ENCODE results near the gene CARMIL1. TPM values are rescaled to one million over a fixed set of nuclear protein-coding genes. Genes with fewer than 3 reads are reported as not detected.

The CARMIL1 gene
- total and polyA plus RNA-seq, 4 donors: 22.9 to 41.0 (median 38.4) TPM

GRCh38 chr6:25352285-25352684, 73.1 kb downstream of the CARMIL1 start:
- peaks cover 11% of the 10 kb centered on the region for H3K4me1 ChIP-seq (ENCODE audit: control insufficient read depth, insufficient read depth, low read length)
- no peaks in the 10 kb centered on the region for H3K9me3 ChIP-seq (ENCODE audit: control insufficient read depth, insufficient read depth, low read length)
- H3K4me3 ChIP-seq (ENCODE audit: low read depth, low read length): no peak overlapping the region
- no peaks in the 10 kb centered on the region for H3K36me3 ChIP-seq (ENCODE audit: control insufficient read depth, insufficient read depth, low read length)
- H3K27me3 ChIP-seq (ENCODE audit: control insufficient read depth, insufficient read depth, low read length): no peaks in the 10 kb centered on the region
- no CpG with 5 or more reads among the region's 2 CpGs for WGBS (ENCODE audit: insufficient coverage)
- DNase-seq (ENCODE audit: low read depth in 4 of 6, low spot score in 6 of 6): no peak
- no peak overlapping the region for H3K27ac ChIP-seq (ENCODE audit: low read depth, low read length)

GRCh38 chr6:25354078-25354932, 75.1 kb downstream of the CARMIL1 start:
- H3K27me3 ChIP-seq (ENCODE audit: control insufficient read depth, insufficient read depth, low read length): no peaks in the 10 kb centered on the region
- no peak for DNase-seq (ENCODE audit: low read depth in 4 of 6, low spot score in 6 of 6)
- H3K36me3 ChIP-seq (ENCODE audit: control insufficient read depth, insufficient read depth, low read length): no peaks in the 10 kb centered on the region
- no peak overlapping the region for H3K27ac ChIP-seq (ENCODE audit: low read depth, low read length)
- H3K4me1 ChIP-seq (ENCODE audit: control insufficient read depth, insufficient read depth, low read length): peaks cover 13% of the 10 kb centered on the region
- no CpG with 5 or more reads among the region's 5 CpGs for WGBS (ENCODE audit: insufficient coverage)
- no peak overlapping the region for H3K4me3 ChIP-seq (ENCODE audit: low read depth, low read length)
- no peaks in the 10 kb centered on the region for H3K9me3 ChIP-seq (ENCODE audit: control insufficient read depth, insufficient read depth, low read length)

- Histone ChIP-seq H3K36me3 (ENCODE audit: control insufficient read depth, insufficient read depth, low read length) (no peaks in the 10 kb centered on the region), H3K4me3 (ENCODE audit: low read depth, low read length) (peak overlapping the region; percentile 12), H3K27ac (ENCODE audit: low read depth, low read length) (peak overlapping the region; percentile 79), H3K27me3 (ENCODE audit: control insufficient read depth, insufficient read depth, low read length) (no peaks in the 10 kb centered on the region), H3K4me1 (ENCODE audit: control insufficient read depth, insufficient read depth, low read length) (peaks cover 18% of the 10 kb centered on the region), H3K9me3 (ENCODE audit: control insufficient read depth, insufficient read depth, low read length) (no peaks in the 10 kb centered on the region)
- 36% methylated on average over 6 of the region's 6 CpGs for WGBS (ENCODE audit: insufficient coverage)
- peak in 4 of 6 donors; percentile 46 to 85 (median 60) for DNase-seq (ENCODE audit: low read depth in 4 of 6, low spot score in 6 of 6)
These were observed 80.2 kb downstream of the CARMIL1 start for GRCh38 chr6:25359191-25359861.

GRCh38 chr6:25359891-25360290, 80.7 kb downstream of the CARMIL1 start:
- Histone ChIP-seq H3K9me3 (ENCODE audit: control insufficient read depth, insufficient read depth, low read length) (no peaks in the 10 kb centered on the region), H3K27ac (ENCODE audit: low read depth, low read length) (peak overlapping the region; percentile 79)
- no CpG with 5 or more reads among the region's 2 CpGs for WGBS (ENCODE audit: insufficient coverage)

GRCh38 chr6:25360621-25361020, 81.4 kb downstream of the CARMIL1 start:
- no CpG with 5 or more reads among the region's 1 CpG for WGBS (ENCODE audit: insufficient coverage)
- Histone ChIP-seq H3K27me3 (ENCODE audit: control insufficient read depth, insufficient read depth, low read length) (no peaks in the 10 kb centered on the region), H3K27ac (ENCODE audit: low read depth, low read length) (peak overlapping the region; percentile 22)

More at GRCh38 chr6:25359891-25360290, 80.7 kb downstream of the CARMIL1 start:
- H3K4me3 ChIP-seq (ENCODE audit: low read depth, low read length): no peak overlapping the region
- no peak for DNase-seq (ENCODE audit: low read depth in 4 of 6, low spot score in 6 of 6)
- no peaks in the 10 kb centered on the region for H3K27me3 ChIP-seq (ENCODE audit: control insufficient read depth, insufficient read depth, low read length)
- H3K4me1 ChIP-seq (ENCODE audit: control insufficient read depth, insufficient read depth, low read length): peaks cover 18% of the 10 kb centered on the region
- no peaks in the 10 kb centered on the region for H3K36me3 ChIP-seq (ENCODE audit: control insufficient read depth, insufficient read depth, low read length)

GRCh38 chr6:25363427-25363826, 84.3 kb downstream of the CARMIL1 start:
- Histone ChIP-seq H3K9me3 (ENCODE audit: control insufficient read depth, insufficient read depth, low read length) (no peaks in the 10 kb centered on the region), H3K27me3 (ENCODE audit: control insufficient read depth, insufficient read depth, low read length) (no peaks in the 10 kb centered on the region), H3K27ac (ENCODE audit: low read depth, low read length) (no peak overlapping the region), H3K36me3 (ENCODE audit: control insufficient read depth, insufficient read depth, low read length) (no peaks in the 10 kb centered on the region), H3K4me3 (ENCODE audit: low read depth, low read length) (no peak overlapping the region), H3K4me1 (ENCODE audit: control insufficient read depth, insufficient read depth, low read length) (peaks cover 12% of the 10 kb centered on the region)
- no peak for DNase-seq (ENCODE audit: low read depth in 4 of 6, low spot score in 6 of 6)
- WGBS (ENCODE audit: insufficient coverage): 71% methylated on average over 2 of the region's 2 CpGs

More at GRCh38 chr6:25360621-25361020, 81.4 kb downstream of the CARMIL1 start:
- Histone ChIP-seq H3K36me3 (ENCODE audit: control insufficient read depth, insufficient read depth, low read length) (no peaks in the 10 kb centered on the region), H3K4me3 (ENCODE audit: low read depth, low read length) (no peak overlapping the region), H3K9me3 (ENCODE audit: control insufficient read depth, insufficient read depth, low read length) (no peaks in the 10 kb centered on the region), H3K4me1 (ENCODE audit: control insufficient read depth, insufficient read depth, low read length) (peaks cover 18% of the 10 kb centered on the region)
- DNase-seq (ENCODE audit: low read depth in 4 of 6, low spot score in 6 of 6): no peak

GRCh38 chr6:25365154-25365553, 86.0 kb downstream of the CARMIL1 start:
- no CpG with 5 or more reads among the region's 5 CpGs for WGBS (ENCODE audit: insufficient coverage)
- peaks cover 10% of the 10 kb centered on the region for H3K4me1 ChIP-seq (ENCODE audit: control insufficient read depth, insufficient read depth, low read length)
- no peaks in the 10 kb centered on the region for H3K9me3 ChIP-seq (ENCODE audit: control insufficient read depth, insufficient read depth, low read length)

GRCh38 chr6:25366903-25367545, 87.8 kb downstream of the CARMIL1 start:
- no peak overlapping the region for H3K4me3 ChIP-seq (ENCODE audit: low read depth, low read length)
- no peak overlapping the region for H3K27ac ChIP-seq (ENCODE audit: low read depth, low read length)
- no peaks in the 10 kb centered on the region for H3K27me3 ChIP-seq (ENCODE audit: control insufficient read depth, insufficient read depth, low read length)
- no peaks in the 10 kb centered on the region for H3K36me3 ChIP-seq (ENCODE audit: control insufficient read depth, insufficient read depth, low read length)
- 83% methylated on average over 1 of the region's 1 CpG for WGBS (ENCODE audit: insufficient coverage)
- H3K9me3 ChIP-seq (ENCODE audit: control insufficient read depth, insufficient read depth, low read length): no peaks in the 10 kb centered on the region
- DNase-seq (ENCODE audit: low read depth in 4 of 6, low spot score in 6 of 6): no peak
- peaks cover 10% of the 10 kb centered on the region for H3K4me1 ChIP-seq (ENCODE audit: control insufficient read depth, insufficient read depth, low read length)

More at GRCh38 chr6:25365154-25365553, 86.0 kb downstream of the CARMIL1 start:
- Histone ChIP-seq H3K27me3 (ENCODE audit: control insufficient read depth, insufficient read depth, low read length) (no peaks in the 10 kb centered on the region), H3K27ac (ENCODE audit: low read depth, low read length) (no peak overlapping the region), H3K36me3 (ENCODE audit: control insufficient read depth, insufficient read depth, low read length) (no peaks in the 10 kb centered on the region), H3K4me3 (ENCODE audit: low read depth, low read length) (no peak overlapping the region)
- DNase-seq (ENCODE audit: low read depth in 4 of 6, low spot score in 6 of 6): peak in 2 of 6 donors; percentile 36 to 64

- Histone ChIP-seq H3K27me3 (ENCODE audit: control insufficient read depth, insufficient read depth, low read length) (no peaks in the 10 kb centered on the region), H3K36me3 (ENCODE audit: control insufficient read depth, insufficient read depth, low read length) (no peaks in the 10 kb centered on the region), H3K4me3 (ENCODE audit: low read depth, low read length) (no peak overlapping the region), H3K4me1 (ENCODE audit: control insufficient read depth, insufficient read depth, low read length) (peaks cover 4% of the 10 kb centered on the region), H3K9me3 (ENCODE audit: control insufficient read depth, insufficient read depth, low read length) (no peaks in the 10 kb centered on the region), H3K27ac (ENCODE audit: low read depth, low read length) (peak overlapping the region; percentile 63)
- WGBS (ENCODE audit: insufficient coverage): 37% methylated on average over 4 of the region's 6 CpGs
- peak in 2 of 6 donors; percentile 28 to 42 for DNase-seq (ENCODE audit: low read depth in 4 of 6, low spot score in 6 of 6)
These were observed 89.9 kb downstream of the CARMIL1 start for GRCh38 chr6:25369036-25369432.
